HCT116 (cell line): ENCODE measurements around the gene LRRC7. TPM values are rescaled to one million over a fixed set of nuclear protein-coding genes. Genes with fewer than 3 reads are reported as not detected.

Experiments used
- ATAC-seq: fragments of 200-7000 bp; cut with Tn5 transposase; 2 replicates; pipeline ENCODE4 v1.9.1; 2020; ENCODE audit warnings: mild to moderate bottlenecking, moderate library complexity
- BruUV-seq: library from RNA; stranded (reverse); fragments of 400-500 nt; replicated peaks from 2 replicates; lab custom pipeline; 2021; lab: Mats Ljungman, UMichigan
- CTCF ChIA-PET: fragments of 300-600 bp; sonication (Branson Sonifier 250); formaldehyde crosslinking; loops from one replicate; lab custom pipeline; 2021; ENCODE audit warnings: antibody characterized with exemption; lab: Charles Lee
- POLR2A ChIA-PET: fragments of 300-600, 350-600 bp; sonication (Branson Sonifier 250); formaldehyde crosslinking; loops from one replicate; lab custom pipeline; 2021; ENCODE audit warnings: antibody characterized with exemption; lab: Charles Lee
- RAD21 ChIA-PET, 2 experiments: fragments of 300-600 bp; sonication (Branson Sonifier 250); formaldehyde crosslinking; loops; one replicate each; lab custom pipeline; 2023; ENCODE audit warnings: low total read pairs in 2 of 2; ENCODE audit not compliant: uncharacterized antibody in 2 of 2, unreplicated experiment in 2 of 2, low non-redundant PET in 1 of 2; lab: Charles Lee
- DNase-seq: peaks from one replicate; pipeline ENCODE4 v3.0.0-alpha.2; 2010; ENCODE audit warnings: low read depth, low spot score
- H2AFZ ChIP-seq: fragments of 200-600 bp; shearing (Covaris generic), sonication (generic); 2 replicates; pipeline ENCODE4 v1.6.1; 2017; ENCODE audit warnings: low read depth, mixed run types, mixed read lengths, antibody characterized with exemption, low read length; ENCODE audit not compliant: poor library complexity, severe bottlenecking
- H3K27ac ChIP-seq: 2 replicates; pipeline ENCODE4 v1.5.1; 2012; ENCODE audit warnings: low read depth, low read length
- H3K27me3 ChIP-seq: fragments of 200-600 bp; sonication (generic); 2 replicates; pipeline ENCODE4 v1.6.1; 2016; ENCODE audit warnings: mixed run types, low read length, mixed read lengths; ENCODE audit not compliant: insufficient read depth
- H3K36me3 ChIP-seq, 2 experiments: fragments of 200-500 bp in 1 of 2; fragments of 200-600 bp in 1 of 2; sonication (Bioruptor generic) in 1 of 2; sonication (generic) in 1 of 2; 2 replicates each; pipeline versions ENCODE4 v1.5.1 to v1.6.1; 2014 to 2016; ENCODE audit warnings: low read length in 2 of 2, inconsistent platforms in 1 of 2, mixed read lengths in 1 of 2, mixed run types in 1 of 2; ENCODE audit not compliant: insufficient read depth in 2 of 2, control insufficient read depth in 1 of 2
- H3K4me1 ChIP-seq, 2 experiments: fragments of 200-600 bp in 1 of 2; sonication (generic) in 1 of 2; 2 replicates each; pipeline versions ENCODE4 v1.5.1 to v1.6.1; 2012 to 2017; ENCODE audit warnings: low read length in 2 of 2, inconsistent platforms in 1 of 2, mild to moderate bottlenecking in 1 of 2, mixed read lengths in 1 of 2, mixed run types in 1 of 2, moderate library complexity in 1 of 2; ENCODE audit not compliant: insufficient read depth in 2 of 2, control insufficient read depth in 1 of 2
- H3K4me2 ChIP-seq: fragments of 200-600 bp; sonication (generic); 2 replicates; pipeline ENCODE4 v1.6.1; 2017; ENCODE audit warnings: mixed run types, low read length, mixed read lengths
- H3K4me3 ChIP-seq, 2 experiments: fragments of 200-600 bp in 1 of 2; sonication (generic) in 1 of 2; replicated peaks in 1 of 2; 2 replicates each; pipeline ENCODE4 v1.5.1; 2011 to 2016; ENCODE audit warnings: low read length in 2 of 2, control low read depth in 1 of 2, low read depth in 1 of 2, mild to moderate bottlenecking in 1 of 2, mixed read lengths in 1 of 2, mixed run types in 1 of 2
- H3K79me2 ChIP-seq: fragments of 200-600 bp; sonication (generic); 2 replicates; pipeline ENCODE4 v1.6.1; 2017; ENCODE audit warnings: mild to moderate bottlenecking, mixed run types, low read length, moderate library complexity, mixed read lengths; ENCODE audit not compliant: insufficient read depth
- H3K9ac ChIP-seq: fragments of 200-600 bp; sonication (generic); 2 replicates; pipeline ENCODE4 v1.6.1; 2016; ENCODE audit warnings: low read length, mixed read lengths
- H3K9me2 ChIP-seq: fragments of 200-600 bp; sonication (generic), shearing (Covaris generic); 2 replicates; pipeline ENCODE4 v1.6.1; 2017; ENCODE audit warnings: mixed run types, mild to moderate bottlenecking, moderate library complexity; ENCODE audit not compliant: insufficient read depth
- H3K9me3 ChIP-seq, 2 experiments: fragments of 200-500 bp in 1 of 2; fragments of 200-600 bp in 1 of 2; sonication (Bioruptor generic) in 1 of 2; sonication (generic) in 1 of 2; 2 replicates each; pipeline ENCODE4 v1.6.1; 2014 to 2017; ENCODE audit warnings: low read length in 2 of 2, mixed read lengths in 2 of 2, inconsistent platforms in 1 of 2, low read depth in 1 of 2, mild to moderate bottlenecking in 1 of 2, mixed run types in 1 of 2, moderate library complexity in 1 of 2; ENCODE audit not compliant: control insufficient read depth in 1 of 2, insufficient read depth in 1 of 2
- H4K20me1 ChIP-seq: fragments of 200-600 bp; sonication (generic), shearing (Covaris generic); 2 replicates; pipeline ENCODE4 v1.6.1; 2017; ENCODE audit warnings: mixed run types, mild to moderate bottlenecking, moderate library complexity; ENCODE audit not compliant: insufficient read depth
- EGR1 ChIP-seq: IDR thresholded peaks from 2 replicates; pipeline ENCODE4 v1.6.1; 2012; ENCODE audit warnings: low read depth
- ELF1 ChIP-seq: IDR thresholded peaks from 2 replicates; pipeline ENCODE4 v1.6.1; 2012; ENCODE audit warnings: low read depth, borderline replicate concordance
- EZH2 ChIP-seq: fragments of 200-600 bp; sonication (generic); IDR thresholded peaks from 2 replicates; pipeline ENCODE4 v1.6.1; 2017; ENCODE audit warnings: antibody characterized with exemption, mixed run types
- FOSL1 ChIP-seq: IDR thresholded peaks from 2 replicates; pipeline ENCODE4 v1.6.1; 2012; ENCODE audit warnings: low read depth
- JUND ChIP-seq: IDR thresholded peaks from 2 replicates; pipeline ENCODE4 v1.6.1; 2012
- POLR2A ChIP-seq: IDR thresholded peaks from 2 replicates; pipeline ENCODE4 v1.7.0; 2011; ENCODE audit warnings: borderline replicate concordance; ENCODE audit not compliant: insufficient read depth, insufficient read length; ENCODE audit errors: extremely low read depth
- POLR2AphosphoS5 ChIP-seq: IDR thresholded peaks from 2 replicates; pipeline ENCODE4 v1.6.1; 2011; ENCODE audit warnings: mild to moderate bottlenecking, low read depth, low read length, moderate library complexity
- SIN3A ChIP-seq: IDR thresholded peaks from 2 replicates; pipeline ENCODE4 v1.6.1; 2012; ENCODE audit warnings: low read depth
- SRF ChIP-seq: IDR thresholded peaks from 2 replicates; pipeline ENCODE4 v1.6.1; 2012; ENCODE audit warnings: low read depth
- TCF7L2 ChIP-seq: IDR thresholded peaks from 2 replicates; pipeline ENCODE4 v1.7.0; 2011; ENCODE audit warnings: borderline replicate concordance, inconsistent platforms; ENCODE audit not compliant: insufficient read depth, insufficient read length; ENCODE audit errors: extremely low read depth
- YY1 ChIP-seq: IDR thresholded peaks from 2 replicates; pipeline ENCODE4 v1.6.1; 2011; ENCODE audit warnings: low read length, low read depth, moderate library complexity, mild to moderate bottlenecking; ENCODE audit not compliant: insufficient replicate concordance; ENCODE audit errors: extremely low read depth
- ZFX ChIP-seq: fragments of 450-650 bp; IDR thresholded peaks from 2 replicates; pipeline ENCODE4 v1.6.1; 2017
- ZNF274 ChIP-seq: fragments of 200-500 bp; sonication (Bioruptor generic); IDR thresholded peaks from 2 replicates; pipeline ENCODE4 v1.6.1; 2014; ENCODE audit warnings: mild to moderate bottlenecking, low read depth, low read length, inconsistent platforms
- intact Hi-C: fragments of 100-400 bp; cut with micrococcal nuclease; formaldehyde crosslinking; loops from 2 replicates; pipeline ENCODE4 v1.10.0; 2022
- total RNA-seq: library from RNA; stranded (reverse); gene quantifications from one replicate; pipeline ENCODE4 v1.2.1, GENCODE V29; 2021; ENCODE audit not compliant: unreplicated experiment
- TF ChIP-seq, protein P1 (sequence below): IDR thresholded peaks from 2 replicates; pipeline ENCODE4 v1.6.1; 2012; ENCODE audit warnings: low read depth
- TF ChIP-seq, protein P2 (sequence below): IDR thresholded peaks from 2 replicates; pipeline ENCODE4 v1.6.1; 2012
- TF ChIP-seq, protein P3 (sequence below): IDR thresholded peaks from 2 replicates; pipeline ENCODE4 v1.6.1; 2011; ENCODE audit warnings: mild to moderate bottlenecking, low read length, moderate library complexity; ENCODE audit not compliant: insufficient replicate concordance; ENCODE audit errors: extremely low read depth

The LRRC7 gene
- total RNA-seq, 1 experiment from 2014 or later = not detected

DNA sequence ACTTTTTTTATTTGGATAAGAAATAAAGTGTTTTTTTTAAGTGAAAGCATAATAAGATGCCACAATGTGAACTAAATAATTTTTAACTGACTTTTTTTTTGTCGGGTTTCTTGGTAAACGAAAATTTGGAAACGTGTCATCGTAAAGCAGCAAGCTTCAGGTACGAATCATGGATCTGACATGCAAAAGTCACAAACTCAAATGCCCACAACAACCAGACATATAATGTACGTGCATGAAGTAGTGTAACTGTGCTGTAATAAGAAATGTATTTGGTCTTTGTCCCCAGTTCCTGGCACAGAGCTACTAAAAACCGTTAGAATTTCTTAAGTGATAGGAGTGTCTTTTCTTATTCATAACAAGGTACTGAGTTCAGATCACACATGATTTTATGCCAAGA is 44.3 kb upstream of the LRRC7 start (continued):
- TF ChIP-seq TCF7L2 (no peak), POLR2AphosphoS5 (no peak), ELF1 (no peak), FOSL1 (no peak)
- TF ChIP-seq, protein P1, sequence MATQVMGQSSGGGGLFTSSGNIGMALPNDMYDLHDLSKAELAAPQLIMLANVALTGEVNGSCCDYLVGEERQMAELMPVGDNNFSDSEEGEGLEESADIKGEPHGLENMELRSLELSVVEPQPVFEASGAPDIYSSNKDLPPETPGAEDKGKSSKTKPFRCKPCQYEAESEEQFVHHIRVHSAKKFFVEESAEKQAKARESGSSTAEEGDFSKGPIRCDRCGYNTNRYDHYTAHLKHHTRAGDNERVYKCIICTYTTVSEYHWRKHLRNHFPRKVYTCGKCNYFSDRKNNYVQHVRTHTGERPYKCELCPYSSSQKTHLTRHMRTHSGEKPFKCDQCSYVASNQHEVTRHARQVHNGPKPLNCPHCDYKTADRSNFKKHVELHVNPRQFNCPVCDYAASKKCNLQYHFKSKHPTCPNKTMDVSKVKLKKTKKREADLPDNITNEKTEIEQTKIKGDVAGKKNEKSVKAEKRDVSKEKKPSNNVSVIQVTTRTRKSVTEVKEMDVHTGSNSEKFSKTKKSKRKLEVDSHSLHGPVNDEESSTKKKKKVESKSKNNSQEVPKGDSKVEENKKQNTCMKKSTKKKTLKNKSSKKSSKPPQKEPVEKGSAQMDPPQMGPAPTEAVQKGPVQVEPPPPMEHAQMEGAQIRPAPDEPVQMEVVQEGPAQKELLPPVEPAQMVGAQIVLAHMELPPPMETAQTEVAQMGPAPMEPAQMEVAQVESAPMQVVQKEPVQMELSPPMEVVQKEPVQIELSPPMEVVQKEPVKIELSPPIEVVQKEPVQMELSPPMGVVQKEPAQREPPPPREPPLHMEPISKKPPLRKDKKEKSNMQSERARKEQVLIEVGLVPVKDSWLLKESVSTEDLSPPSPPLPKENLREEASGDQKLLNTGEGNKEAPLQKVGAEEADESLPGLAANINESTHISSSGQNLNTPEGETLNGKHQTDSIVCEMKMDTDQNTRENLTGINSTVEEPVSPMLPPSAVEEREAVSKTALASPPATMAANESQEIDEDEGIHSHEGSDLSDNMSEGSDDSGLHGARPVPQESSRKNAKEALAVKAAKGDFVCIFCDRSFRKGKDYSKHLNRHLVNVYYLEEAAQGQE = no peak

DNA sequence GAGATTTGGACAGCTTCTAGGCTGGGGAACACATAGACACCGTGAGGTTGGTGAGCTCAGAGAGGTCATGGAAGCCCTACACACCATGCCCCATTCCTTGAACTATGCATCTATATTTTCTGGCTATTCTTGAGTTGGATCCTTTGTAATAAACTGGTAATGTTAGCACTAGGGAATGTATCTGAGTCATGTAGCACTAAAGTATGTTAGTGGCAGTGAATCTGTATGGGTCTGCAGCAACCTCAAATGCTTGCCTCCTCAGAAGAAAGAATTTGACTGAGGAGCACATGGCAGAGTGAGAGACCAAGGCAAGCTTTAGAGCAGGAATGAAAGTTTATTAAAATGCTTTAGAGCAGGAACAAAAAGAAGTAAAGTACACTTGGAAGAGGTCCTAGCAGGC is 43.7 kb upstream of the LRRC7 start:
- ATAC-seq (no peak), DNase-seq (no peak)
- ChIA-PET RAD21 (no interaction called here), CTCF (no interaction called here), POLR2A (no interaction called here)
- Histone ChIP-seq H2AFZ (no peak overlapping the region), H3K9me3 (no peaks in the 10 kb centered on the region), H3K4me3 (no peak overlapping the region), H3K79me2 (no peaks in the 10 kb centered on the region), H3K9ac (no peak overlapping the region), H3K4me2 (no peak overlapping the region), H3K27ac (no peak overlapping the region), H3K27me3 (peaks cover 42% of the 10 kb centered on the region), H3K9me2 (no peaks in the 10 kb centered on the region), H3K4me1 (no peaks in the 10 kb centered on the region), H3K36me3 (no peaks in the 10 kb centered on the region), H4K20me1 (no peaks in the 10 kb centered on the region)
- intact Hi-C loops = no loop called here
- no TSS peak for BruUV-seq
- TF ChIP-seq SIN3A (no peak), EZH2 (no peak), TCF7L2 (no peak), POLR2A (no peak), JUND (no peak), ZFX (no peak), POLR2AphosphoS5 (no peak), YY1 (no peak), ZNF274 (no peak), EGR1 (no peak), FOSL1 (no peak), SRF (no peak)
- TF ChIP-seq, protein P2, sequence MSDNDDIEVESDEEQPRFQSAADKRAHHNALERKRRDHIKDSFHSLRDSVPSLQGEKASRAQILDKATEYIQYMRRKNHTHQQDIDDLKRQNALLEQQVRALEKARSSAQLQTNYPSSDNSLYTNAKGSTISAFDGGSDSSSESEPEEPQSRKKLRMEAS = no peak
- TF ChIP-seq, protein P3, sequence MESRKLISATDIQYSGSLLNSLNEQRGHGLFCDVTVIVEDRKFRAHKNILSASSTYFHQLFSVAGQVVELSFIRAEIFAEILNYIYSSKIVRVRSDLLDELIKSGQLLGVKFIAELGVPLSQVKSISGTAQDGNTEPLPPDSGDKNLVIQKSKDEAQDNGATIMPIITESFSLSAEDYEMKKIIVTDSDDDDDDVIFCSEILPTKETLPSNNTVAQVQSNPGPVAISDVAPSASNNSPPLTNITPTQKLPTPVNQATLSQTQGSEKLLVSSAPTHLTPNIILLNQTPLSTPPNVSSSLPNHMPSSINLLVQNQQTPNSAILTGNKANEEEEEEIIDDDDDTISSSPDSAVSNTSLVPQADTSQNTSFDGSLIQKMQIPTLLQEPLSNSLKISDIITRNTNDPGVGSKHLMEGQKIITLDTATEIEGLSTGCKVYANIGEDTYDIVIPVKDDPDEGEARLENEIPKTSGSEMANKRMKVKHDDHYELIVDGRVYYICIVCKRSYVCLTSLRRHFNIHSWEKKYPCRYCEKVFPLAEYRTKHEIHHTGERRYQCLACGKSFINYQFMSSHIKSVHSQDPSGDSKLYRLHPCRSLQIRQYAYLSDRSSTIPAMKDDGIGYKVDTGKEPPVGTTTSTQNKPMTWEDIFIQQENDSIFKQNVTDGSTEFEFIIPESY = no peak
- TF ChIP-seq, protein P1 = no peak
